CD4-positive, alpha-beta T cell treated with Interleukin-21 for 1 hour (primary cell): Measurements from ENCODE around the gene CPN1.
"Not testable (repeated sequence)": the region's sequence is repeated elsewhere in the genome, so short reads cannot be mapped to it uniquely, and the experiment has no call there.

ENCODE experiments used
- DNase-seq: peaks from one replicate; pipeline ENCODE4 v3.0.0-alpha.2; 2020

CPN1 gene

GRCh38 chr10:100020886-100021253 is 60.8 kb downstream of the CPN1 start:
- no peak for DNase-seq

- DNase-seq, result no peak
Observed at GRCh38 chr10:100020142-100020885, 61.4 kb downstream of the CPN1 start.

DNA sequence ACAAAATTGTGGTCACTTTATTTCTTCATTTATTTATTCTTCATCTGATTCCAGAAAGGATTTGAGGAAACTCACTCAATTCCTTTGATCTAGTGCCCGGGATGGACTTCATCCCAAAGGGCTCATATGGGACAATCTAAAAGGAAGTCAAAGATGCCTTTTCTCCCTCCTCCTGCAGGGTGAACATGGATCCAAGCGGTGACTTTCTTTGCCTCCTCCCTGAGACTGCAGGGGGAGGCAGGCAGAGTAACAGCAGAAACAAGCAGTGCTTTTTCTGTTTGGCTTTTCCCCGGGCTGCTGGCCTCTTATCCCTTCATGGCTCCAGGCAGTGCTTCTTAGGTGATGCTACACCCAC is 61.9 kb downstream of the CPN1 start:
- DNase-seq, result no peak

GRCh38 chr10:100014071-100014762 is 67.5 kb downstream of the CPN1 start:
- DNase-seq, result no peak

GRCh38 chr10:100013621-100014020 is 68.0 kb downstream of the CPN1 start:
- DNase-seq, result no peak

GRCh38 chr10:100011906-100012305 is 69.8 kb downstream of the CPN1 start:
- not testable (repeated sequence) for DNase-seq

DNA sequence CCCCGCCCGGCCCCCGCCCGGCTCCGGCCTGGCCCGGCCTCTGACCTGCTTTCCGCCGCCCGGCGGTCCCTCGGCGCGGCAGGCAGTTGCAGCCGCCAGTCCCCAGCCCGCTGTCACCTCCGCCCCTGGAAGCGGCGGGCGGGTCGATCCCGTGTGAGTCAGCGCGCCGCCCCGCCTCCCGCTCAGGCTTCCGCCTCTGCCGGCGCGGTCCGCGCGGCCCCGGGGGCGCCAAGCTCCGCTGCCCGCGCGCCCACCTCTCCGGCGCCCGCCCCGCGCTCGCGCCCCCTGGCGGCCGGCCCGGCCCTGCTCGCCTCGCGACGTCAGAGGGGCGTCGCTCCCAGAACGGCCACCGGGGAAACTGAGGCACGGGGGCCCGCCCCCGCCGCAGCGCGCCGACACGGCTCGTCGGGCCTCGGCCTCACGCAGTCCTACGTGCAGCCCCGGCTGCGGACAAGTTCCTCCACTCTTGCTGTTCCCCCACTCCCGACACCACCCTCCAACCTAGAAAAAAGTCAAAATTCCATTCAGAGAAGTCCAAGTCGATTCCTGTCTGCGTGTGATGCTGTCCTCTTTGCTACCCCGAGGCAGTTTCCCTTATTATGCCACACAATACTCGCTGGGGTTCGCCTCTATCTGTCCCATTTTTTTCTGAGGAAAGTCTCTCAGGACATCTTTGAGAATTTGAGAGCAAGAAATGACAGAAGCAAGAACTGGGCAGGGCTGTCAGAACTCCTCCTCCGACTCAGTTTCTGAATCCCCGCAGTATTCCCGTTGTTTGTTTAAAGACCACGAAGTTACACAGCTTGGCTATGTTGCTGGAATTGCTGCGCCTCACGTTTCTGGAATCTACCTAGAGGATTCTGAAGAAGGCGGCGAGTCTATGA is 71.6 kb downstream of the CPN1 start, which contains the start of gene DNMBP:
DNMBP (minus strand) TSS at position 155 of the 884 bp plus-strand sequence. CDS start 37,823 bp downstream, outside the sequence.
- peak; percentile 80 for DNase-seq

- DNase-seq, result no peak
Observed at GRCh38 chr10:100009283-100009792, 72.3 kb downstream of the CPN1 start.

- no peak for DNase-seq
Observed at GRCh38 chr10:100008708-100009282, 72.9 kb downstream of the CPN1 start.

GRCh38 chr10:100008142-100008522 is 73.5 kb downstream of the CPN1 start:
- DNase-seq, result no peak

- no peak for DNase-seq
Observed at GRCh38 chr10:100007231-100008141, 74.2 kb downstream of the CPN1 start.

- DNase-seq, result no peak
Observed at GRCh38 chr10:100006243-100006886, 75.3 kb downstream of the CPN1 start.

- DNase-seq, result no peak
Observed at GRCh38 chr10:100004805-100005510, 76.7 kb downstream of the CPN1 start.

DNA sequence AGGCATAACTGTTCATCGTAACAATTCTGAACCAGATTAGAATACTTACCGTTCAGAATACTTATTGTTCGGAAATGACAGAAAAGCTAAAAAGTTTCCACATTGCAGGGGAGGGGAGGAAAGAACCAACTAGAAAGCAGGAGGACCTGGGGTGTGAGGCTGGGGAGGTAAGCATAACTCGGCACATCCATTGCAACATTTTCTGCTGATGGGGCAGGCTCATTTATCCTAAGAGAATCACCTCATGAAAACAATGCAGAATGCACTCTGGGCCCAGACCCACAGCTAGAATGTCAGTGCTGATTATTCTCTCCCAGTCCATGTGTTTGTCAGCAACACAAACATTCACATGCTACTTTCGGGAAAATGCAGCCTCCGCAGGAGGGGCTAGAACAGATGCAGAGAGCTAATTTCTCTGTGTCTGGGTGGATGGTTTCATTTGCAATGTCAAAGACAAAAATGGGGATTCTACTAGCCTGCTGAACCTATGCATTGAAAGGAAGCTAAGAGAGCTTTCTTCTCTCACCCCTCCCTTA is 81.5 kb downstream of the CPN1 start:
- no peak for DNase-seq

DNA sequence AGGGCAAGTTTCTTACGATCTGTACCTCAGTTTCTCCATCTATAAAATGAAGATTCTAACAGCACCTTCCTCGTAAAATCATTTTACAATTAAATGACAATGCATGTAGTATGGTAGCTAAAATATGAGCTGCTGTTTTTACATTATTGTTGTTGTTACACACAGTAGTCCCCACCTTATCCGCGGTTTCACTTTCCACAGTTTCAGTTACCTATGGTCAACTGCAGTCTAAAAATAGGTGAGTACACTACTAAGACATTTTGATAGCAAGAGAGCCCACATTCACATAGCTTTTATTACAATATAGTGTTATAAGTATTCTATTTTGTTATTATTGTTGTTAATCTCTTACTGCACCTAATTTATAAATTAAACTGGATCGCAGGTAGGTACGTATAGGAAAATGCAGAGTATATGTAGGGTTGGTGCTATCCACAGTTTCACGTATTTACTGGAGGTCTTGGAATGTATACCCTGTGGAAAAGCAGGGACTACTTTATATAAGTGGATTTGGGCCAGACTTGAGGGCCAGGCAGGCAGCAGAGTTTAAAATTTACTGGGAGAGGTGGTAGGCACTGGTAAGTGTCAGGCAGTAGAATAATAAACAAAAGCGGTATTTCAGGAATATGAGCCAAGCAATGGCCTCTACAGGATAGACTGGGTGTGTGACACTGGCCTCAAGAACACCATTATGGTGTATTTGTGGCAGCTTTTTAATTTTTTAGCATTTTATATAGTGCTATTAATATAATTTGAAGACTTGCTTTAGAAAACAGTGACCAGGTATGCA is 82.2 kb downstream of the CPN1 start:
- no peak for DNase-seq

DNA sequence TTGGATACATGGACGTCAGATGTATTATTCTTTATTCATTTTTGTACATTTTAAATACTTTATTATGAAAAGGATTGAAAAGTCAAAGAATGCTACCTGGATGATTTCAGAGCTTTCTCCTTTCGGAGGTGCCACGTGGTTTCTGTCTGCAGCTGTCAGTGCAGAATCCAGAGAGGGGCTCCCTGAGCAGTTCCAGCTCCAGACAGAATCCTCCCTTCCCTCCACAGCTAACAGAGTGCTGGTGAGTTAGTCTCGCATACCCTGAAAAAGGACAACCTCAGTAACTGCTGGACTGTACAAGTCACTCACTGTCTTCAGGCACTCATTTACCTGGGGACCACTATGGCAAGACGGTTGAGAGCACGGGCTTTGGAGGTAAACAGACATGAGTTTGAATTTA is 82.8 kb downstream of the CPN1 start:
- DNase-seq, result no peak

DNA sequence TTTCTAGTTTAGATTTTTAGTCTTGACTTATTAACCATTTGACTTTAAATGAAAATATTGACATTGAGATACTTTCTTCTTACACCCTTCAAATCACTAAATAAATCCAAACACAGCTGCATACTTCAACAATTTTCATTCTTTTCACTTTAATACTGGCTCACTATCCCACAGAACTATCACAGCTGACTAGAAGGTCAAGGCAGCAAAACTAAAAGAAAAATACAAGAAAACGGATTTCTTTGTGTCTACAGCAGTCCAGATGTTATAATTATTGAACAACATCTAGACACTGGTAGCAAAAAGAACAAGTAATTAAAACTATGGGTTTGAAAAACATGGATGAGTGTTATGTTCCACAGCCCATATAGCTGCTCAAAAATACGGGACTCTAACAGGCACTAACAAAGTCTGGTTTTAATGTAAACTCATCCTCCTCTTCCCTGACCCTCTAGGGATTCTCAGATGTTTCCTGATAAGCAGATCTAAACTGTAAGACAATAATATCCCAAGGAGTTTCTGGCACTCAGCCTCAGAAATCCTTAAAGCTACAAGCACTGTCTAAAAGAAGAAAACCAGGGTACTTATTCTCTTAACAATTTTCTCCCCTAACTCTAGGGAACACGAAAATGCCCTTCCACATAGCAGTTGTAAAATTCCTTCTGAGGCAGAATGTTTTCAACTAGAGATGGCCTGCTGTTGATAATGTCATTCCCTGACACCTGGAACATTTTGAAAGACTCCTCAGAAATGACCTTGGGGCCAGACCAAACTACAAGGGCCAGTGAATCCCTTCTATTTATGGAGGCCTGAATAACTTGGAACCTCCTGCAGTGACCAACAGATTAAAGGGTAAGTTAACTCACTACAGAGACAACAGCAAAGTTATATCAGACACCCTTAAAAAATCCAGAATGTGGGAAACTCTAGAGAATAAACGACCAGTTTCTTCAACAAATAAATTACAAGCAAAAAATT is 84.7 kb downstream of the CPN1 start:
- no peak for DNase-seq

GRCh38 chr10:99995713-99996112 is 86.0 kb downstream of the CPN1 start:
- no peak for DNase-seq
